NCI-H446 treated with DMSO at 0.1 percent for 48 hours (cell line): ENCODE data around the gene KIF1B.
"Not testable (repeated sequence)": the region's sequence is repeated elsewhere in the genome, so short reads cannot be mapped to it uniquely, and the experiment has no call there.

Source experiments
- DNase-seq: peaks from one replicate; lab custom pipeline; 2025; lab: John Stamatoyannopoulos, UW

KIF1B gene

GRCh38 chr1:10328180-10328963 is 118.0 kb downstream of the KIF1B start:
- DNase-seq = no peak

GRCh38 chr1:10337436-10337835 is 127.1 kb downstream of the KIF1B start:
- no peak for DNase-seq

GRCh38 chr1:10338047-10338446 is 127.7 kb downstream of the KIF1B start:
- no peak for DNase-seq

GRCh38 chr1:10338611-10339010 is 128.2 kb downstream of the KIF1B start:
- DNase-seq = no peak

- no peak for DNase-seq
Observed at GRCh38 chr1:10339036-10339567, 128.7 kb downstream of the KIF1B start.

GRCh38 chr1:10339815-10340214 is 129.4 kb downstream of the KIF1B start:
- no peak for DNase-seq

- no peak for DNase-seq
Observed at GRCh38 chr1:10340930-10341590, 130.7 kb downstream of the KIF1B start.

- DNase-seq = no peak
Observed at GRCh38 chr1:10347109-10347508, 136.7 kb downstream of the KIF1B start.

- DNase-seq = no peak
Observed at GRCh38 chr1:10353282-10353681, 142.9 kb downstream of the KIF1B start.

GRCh38 chr1:10353693-10354092 is 143.3 kb downstream of the KIF1B start:
- DNase-seq = no peak

- DNase-seq = no peak
Observed at GRCh38 chr1:10360045-10360444, 149.7 kb downstream of the KIF1B start.

- no peak for DNase-seq
Observed at GRCh38 chr1:10361515-10361914, 151.1 kb downstream of the KIF1B start.

- no peak for DNase-seq
Observed at GRCh38 chr1:10368194-10368593, 157.8 kb downstream of the KIF1B start.

GRCh38 chr1:10374442-10374860 is 164.1 kb downstream of the KIF1B start:
- DNase-seq = no peak

GRCh38 chr1:10377365-10378029 is 167.1 kb downstream of the KIF1B start:
- DNase-seq = not testable (repeated sequence)

- DNase-seq = no peak
Observed at GRCh38 chr1:10378081-10378841, 167.9 kb downstream of the KIF1B start.

- no peak for DNase-seq
Observed at GRCh38 chr1:10379101-10379620, 168.8 kb downstream of the KIF1B start.

GRCh38 chr1:10379676-10380075 is 169.3 kb downstream of the KIF1B start:
- DNase-seq = no peak

GRCh38 chr1:10380594-10381275 is 170.4 kb downstream of the KIF1B start:
- no peak for DNase-seq

GRCh38 chr1:10383630-10384029 is 173.3 kb downstream of the KIF1B start:
- no peak for DNase-seq

GRCh38 chr1:10384219-10384618 is 173.8 kb downstream of the KIF1B start:
- DNase-seq = no peak
